SK-N-SH treated with all-trans-retinoic acid at 6 μM for 48 hours (cell line): ENCODE data around the gene TNXB.
"Not testable (repeated sequence)": the region's sequence is repeated elsewhere in the genome, so short reads cannot be mapped to it uniquely, and the experiment has no call there.

Experiments used
- ARNTL ChIP-seq: fragments of 450-650 bp; formaldehyde crosslinking; IDR thresholded peaks from 2 replicates; pipeline ENCODE4 v1.5.0; 2020; ENCODE audit warnings: low read depth, mild to moderate bottlenecking, moderate library complexity, borderline replicate concordance
- TOX ChIP-seq: fragments of 250-450 bp; sonication (Bioruptor Pico); IDR thresholded peaks from 2 replicates; pipeline ENCODE4 v1.8.0; 2021; ENCODE audit warnings: mild to moderate bottlenecking, moderate library complexity, borderline replicate concordance
- ZFP3 ChIP-seq: fragments of 250-450 bp; sonication (Bioruptor Pico); IDR thresholded peaks from 2 replicates; pipeline ENCODE4 v1.5.0; 2020; ENCODE audit warnings: mild to moderate bottlenecking, moderate library complexity
- TF ChIP-seq, protein P1 (sequence below): fragments of 250-450 bp; sonication (Bioruptor Pico); IDR thresholded peaks from 2 replicates; pipeline ENCODE4 v1.8.0; 2020; ENCODE audit warnings: mild to moderate bottlenecking, moderate library complexity, borderline replicate concordance

GRCh38 chr6:32008037-32008436 is 101.1 kb downstream of the TNXB start:
- TF ChIP-seq, protein P1, sequence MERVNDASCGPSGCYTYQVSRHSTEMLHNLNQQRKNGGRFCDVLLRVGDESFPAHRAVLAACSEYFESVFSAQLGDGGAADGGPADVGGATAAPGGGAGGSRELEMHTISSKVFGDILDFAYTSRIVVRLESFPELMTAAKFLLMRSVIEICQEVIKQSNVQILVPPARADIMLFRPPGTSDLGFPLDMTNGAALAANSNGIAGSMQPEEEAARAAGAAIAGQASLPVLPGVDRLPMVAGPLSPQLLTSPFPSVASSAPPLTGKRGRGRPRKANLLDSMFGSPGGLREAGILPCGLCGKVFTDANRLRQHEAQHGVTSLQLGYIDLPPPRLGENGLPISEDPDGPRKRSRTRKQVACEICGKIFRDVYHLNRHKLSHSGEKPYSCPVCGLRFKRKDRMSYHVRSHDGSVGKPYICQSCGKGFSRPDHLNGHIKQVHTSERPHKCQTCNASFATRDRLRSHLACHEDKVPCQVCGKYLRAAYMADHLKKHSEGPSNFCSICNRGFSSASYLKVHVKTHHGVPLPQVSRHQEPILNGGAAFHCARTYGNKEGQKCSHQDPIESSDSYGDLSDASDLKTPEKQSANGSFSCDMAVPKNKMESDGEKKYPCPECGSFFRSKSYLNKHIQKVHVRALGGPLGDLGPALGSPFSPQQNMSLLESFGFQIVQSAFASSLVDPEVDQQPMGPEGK (CRISPR knock-in tag), result not testable (repeated sequence)
- TF ChIP-seq ZFP3 (CRISPR knock-in tag); ARNTL; TOX (CRISPR knock-in tag): not testable (repeated sequence)
